Endothelial cell of umbilical vein (primary cell): ENCODE data around the gene EIF1B. TPM values are rescaled to one million over a fixed set of nuclear protein-coding genes. Genes with fewer than 3 reads are reported as not detected.

ENCODE experiments used
- BruUV-seq: library from RNA; stranded (reverse); fragments of 400-500 nt; replicated peaks from 2 replicates; lab custom pipeline; 2021; lab: Mats Ljungman, UMichigan
- CTCF ChIA-PET: fragments of 300-600, 350-600 bp; sonication (Branson Sonifier 250); formaldehyde crosslinking; loops from one replicate; lab custom pipeline; 2021; ENCODE audit warnings: antibody characterized with exemption, inconsistent platforms; lab: Charles Lee
- POLR2A ChIA-PET: fragments of 300-600, 350-600 bp; sonication (Branson Sonifier 250); formaldehyde crosslinking; loops from one replicate; lab custom pipeline; 2021; ENCODE audit warnings: antibody characterized with exemption, inconsistent platforms; lab: Charles Lee
- DNase-seq: peaks from one replicate; pipeline ENCODE4 v3.0.0-alpha.2; 2011; ENCODE audit warnings: low read depth, low spot score
- FAIRE-seq: peaks from 2 replicates; lab custom pipeline; 2011; peaks lifted over from hg19 to GRCh38; lab: Jason Lieb, UNC
- H2AFZ ChIP-seq: 2 replicates; pipeline ENCODE4 v1.6.0; 2012; ENCODE audit warnings: low read depth, low read length, control low read depth, inconsistent platforms
- H3K27ac ChIP-seq: 2 replicates; pipeline ENCODE4 v1.5.1; 2011; ENCODE audit warnings: low read depth, mild to moderate bottlenecking, control low read depth, low read length, moderate library complexity; ENCODE audit not compliant: insufficient read depth
- H3K27me3 ChIP-seq, 2 experiments: 2 replicates each; pipeline versions ENCODE4 v1.6.0 to v1.6.1; 2011; ENCODE audit warnings: low read length in 2 of 2, mixed read lengths in 1 of 2; ENCODE audit not compliant: control insufficient read depth in 2 of 2, insufficient read depth in 2 of 2
- H3K36me3 ChIP-seq, 2 experiments: 2 replicates in 1 of 2; 3 replicates in 1 of 2; pipeline ENCODE4 v1.5.1; 2011; ENCODE audit warnings: low read length in 2 of 2, mild to moderate bottlenecking in 1 of 2, moderate library complexity in 1 of 2; ENCODE audit not compliant: control insufficient read depth in 2 of 2, insufficient read depth in 2 of 2; ENCODE audit errors: extremely low read depth in 1 of 2
- H3K4me1 ChIP-seq: 3 replicates; pipeline ENCODE4 v1.5.1; 2011; ENCODE audit warnings: mild to moderate bottlenecking, low read length; ENCODE audit not compliant: control insufficient read depth, insufficient read depth; ENCODE audit errors: extremely low read depth
- H3K4me2 ChIP-seq: 2 replicates; pipeline ENCODE4 v1.6.1; 2011; ENCODE audit warnings: low read length, control low read depth, mixed read lengths; ENCODE audit not compliant: insufficient read depth
- H3K4me3 ChIP-seq, 3 experiments: fragments of 200-600 bp in 1 of 3; sonication (generic), shearing (Covaris generic) in 1 of 3; replicated peaks in 1 of 3; 2 replicates each; pipeline ENCODE4 v1.5.1; 2011 to 2016; ENCODE audit warnings: control low read depth in 3 of 3, low read length in 3 of 3, mild to moderate bottlenecking in 2 of 3, inconsistent platforms in 1 of 3, low read depth in 1 of 3, moderate library complexity in 1 of 3; ENCODE audit not compliant: insufficient read depth in 1 of 3
- H3K79me2 ChIP-seq: 2 replicates; pipeline ENCODE4 v1.6.0; 2012; ENCODE audit warnings: low read length, inconsistent platforms; ENCODE audit not compliant: control insufficient read depth, insufficient read depth
- H3K9ac ChIP-seq: replicated peaks from 2 replicates; pipeline ENCODE3; 2011; ENCODE audit warnings: low read length, control low read depth; ENCODE audit not compliant: insufficient read depth; ENCODE audit errors: extremely low read depth
- H3K9me1 ChIP-seq: replicated peaks from 3 replicates; pipeline ENCODE4 v1.6.0; 2011; ENCODE audit warnings: mild to moderate bottlenecking, low read length; ENCODE audit not compliant: control insufficient read depth, insufficient read depth; ENCODE audit errors: extremely low read depth
- H3K9me3 ChIP-seq: replicated peaks from 2 replicates; pipeline ENCODE4 v1.5.1; 2012; ENCODE audit warnings: low read length, inconsistent platforms; ENCODE audit not compliant: control insufficient read depth, insufficient read depth
- H4K20me1 ChIP-seq: replicated peaks from 2 replicates; pipeline ENCODE3; 2011; ENCODE audit warnings: mild to moderate bottlenecking, low read length; ENCODE audit not compliant: control insufficient read depth, insufficient read depth; ENCODE audit errors: extremely low read depth
- CTCF ChIP-seq, 2 donors: IDR thresholded peaks; 1 replicate in 1 of 2; 2 replicates in 1 of 2; pipeline ENCODE4 v1.5.1; 2011; ENCODE audit warnings: low read length in 2 of 2, mild to moderate bottlenecking in 2 of 2, moderate library complexity in 2 of 2, control low read depth in 1 of 2, inconsistent platforms in 1 of 2, low read depth in 1 of 2; ENCODE audit not compliant: insufficient read depth in 1 of 2; ENCODE audit errors: extremely low read depth in 1 of 2
- EZH2 ChIP-seq: IDR thresholded peaks from 2 replicates; pipeline ENCODE4 v1.6.1; 2012; ENCODE audit warnings: borderline replicate concordance, low read depth, mild to moderate bottlenecking, moderate library complexity, low read length, inconsistent platforms; ENCODE audit not compliant: severe bottlenecking
- FOS ChIP-seq: IDR thresholded peaks from 2 replicates; pipeline ENCODE4 v1.6.1; 2011; ENCODE audit warnings: mild to moderate bottlenecking, low read length, moderate library complexity, borderline replicate concordance; ENCODE audit not compliant: insufficient read depth
- GATA2 ChIP-seq: IDR thresholded peaks from 2 replicates; pipeline ENCODE4 v1.7.0; 2011; ENCODE audit warnings: low read depth, mild to moderate bottlenecking, moderate library complexity, mixed read lengths, low read length; ENCODE audit not compliant: insufficient read length, insufficient read depth
- JUN ChIP-seq: IDR thresholded peaks from 2 replicates; pipeline ENCODE4 v1.6.1; 2011; ENCODE audit warnings: borderline replicate concordance, low read depth; ENCODE audit not compliant: insufficient read length, insufficient read depth
- MAX ChIP-seq: IDR thresholded peaks from 2 replicates; pipeline ENCODE4 v1.6.1; 2011; ENCODE audit not compliant: insufficient read depth, insufficient read length
- MYC ChIP-seq: IDR thresholded peaks from one replicate; pipeline ENCODE4 v1.6.1; 2011; ENCODE audit warnings: mild to moderate bottlenecking, low read depth, low read length
- POLR2A ChIP-seq: IDR thresholded peaks from 2 replicates; pipeline ENCODE4 v1.6.1; 2012; ENCODE audit warnings: low read depth, mild to moderate bottlenecking, control low read depth, low read length
- dilution Hi-C: fragments of 300-500 bp; cut with MboI; formaldehyde crosslinking; loops from one replicate; pipeline ENCODE4 v1.15.0; 2019; ENCODE audit warnings: low sequenced_read_pairs; ENCODE audit not compliant: extremely low pct_ligation_motif_present
- intact Hi-C: fragments of 100-400 bp; cut with micrococcal nuclease; formaldehyde crosslinking; loops from one replicate; pipeline ENCODE4 v1.10.0; 2022
- polyA plus RNA-seq, 4 experiments: library from polyadenylated mRNA; depleted of rRNA in 3 of 4; stranded (reverse) in 3 of 4; unstranded in 1 of 4; fragments of >200 nt; gene quantifications; 2 replicates each; pipeline versions ENCODE4 v1.2.1 to v1.2.3, GENCODE V29; 2011 to 2012; ENCODE audit warnings: missing spikeins in 1 of 4
- total RNA-seq: library from RNA; stranded (reverse); gene quantifications from 2 replicates; pipeline ENCODE4 v1.2.3, GENCODE V29; 2021

EIF1B gene
- total and polyA plus RNA-seq, 2 donors (not counting 3 experiments of a cell fraction or from before 2014, with no cell fraction given) = 17.8 to 46.0 TPM

- peak overlapping the region; percentile 59 for H3K9ac ChIP-seq
- FAIRE-seq (no peak), DNase-seq (no peak)
- peak overlapping the region; percentile 46 for H3K27ac ChIP-seq
- TSS peak; percentile 70 for BruUV-seq
- no peaks in the 10 kb centered on the region for H4K20me1 ChIP-seq
- no peaks in the 10 kb centered on the region for H3K9me1 ChIP-seq
- peaks cover 26% of the 10 kb centered on the region for H3K79me2 ChIP-seq
- intact Hi-C loops (loop anchor here (1.0 to 5.0 kb wide), 7 partner anchors 10 to 776 kb away; no protein-coding TSS in a partner anchor), dilution Hi-C loops (no loop called here)
- H3K4me1 ChIP-seq = peaks cover 14% of the 10 kb centered on the region
- peak overlapping the region; percentile 40 to 69 (median 47) for H3K4me3 ChIP-seq
- peak overlapping the region; percentile 96 for H2AFZ ChIP-seq
- no peaks in the 10 kb centered on the region for H3K9me3 ChIP-seq
- POLR2A ChIA-PET = interaction anchor here (0.6 to 0.9 kb wide), 2 partner anchors 9 to 16 kb away, joined by 3 read pairs; no protein-coding TSS in a partner anchor
- peak overlapping the region; percentile 77 for H3K4me2 ChIP-seq
- CTCF ChIA-PET = interaction anchor here (0.6 to 14.1 kb wide), 22 partner anchors 8 to 890 kb away, joined by 3 to 261 read pairs (median 4); partner anchors contain the start of gene CTNNB1
- H3K36me3 ChIP-seq = peaks cover 4 to 20% of the 10 kb centered on the region in 2 experiments
- TF ChIP-seq CTCF (IDR thresholded peaks at IDR 0.05; ENCODE audit: extremely low read depth in 1 of 2, insufficient read depth in 1 of 2, low read depth in 1 of 2, low read length in 2 of 2) (no peak), POLR2A (no peak), MYC (no peak), EZH2 (no peak), FOS (no peak), JUN (no peak), MAX (no peak), GATA2 (no peak)
- H3K27me3 ChIP-seq = no peaks in the 10 kb centered on the region
Measured at GRCh38 chr3:40308725-40309417, 636 bp upstream of the EIF1B start.
